Erythroblast (primary cell): ENCODE results near the gene NT5C3A.

Experiments used
- GATA1 ChIP-seq: IDR thresholded peaks from 2 replicates; pipeline ENCODE4 v1.6.1; 2011; ENCODE audit warnings: low read depth, mild to moderate bottlenecking, control low read depth, low read length, moderate library complexity
- POLR2A ChIP-seq: IDR thresholded peaks from 2 replicates; pipeline ENCODE4 v1.6.1; 2011; ENCODE audit warnings: mild to moderate bottlenecking, low read length

DNA sequence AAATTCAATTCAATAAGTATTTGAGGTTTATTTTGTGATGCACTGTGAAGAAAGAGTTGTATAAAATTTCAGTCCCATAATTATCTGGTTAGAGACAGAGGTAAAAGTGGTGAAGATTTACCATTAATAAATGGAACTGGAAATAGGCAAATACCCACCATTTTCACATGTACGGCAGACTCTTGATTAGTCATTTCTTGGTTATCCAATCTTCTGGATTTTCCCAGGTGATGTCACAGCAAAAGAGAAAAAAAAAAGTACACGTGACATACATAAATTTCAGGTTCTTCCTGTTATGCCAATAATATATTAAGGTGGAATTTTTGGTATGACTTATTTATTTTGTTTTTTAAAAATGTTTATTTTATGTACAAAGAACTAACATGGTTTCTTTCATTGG, 26.8 kb downstream of the NT5C3A start:
- TF ChIP-seq POLR2A, result no peak
- no peak for TF ChIP-seq GATA1
